ENCODE measurements around the gene AZIN2.

The AZIN2 gene

GRCh38 chr1:33111965-33112364 lies 31.0 kb downstream of the AZIN2 start:
- DNase-seq, result no peak
- H3K4me3 ChIP-seq, result no peak overlapping the region
- H3K4me1 ChIP-seq, result no peaks in the 10 kb centered on the region
- no peaks in the 10 kb centered on the region for H3K9me3 ChIP-seq
- no peaks in the 10 kb centered on the region for H3K27me3 ChIP-seq
- intact Hi-C loops (cut with DNase I; ENCODE audit: low total_unique reads), result no loop called here
- TF ChIP-seq CTCF (IDR thresholded peaks at IDR 0.05), result peak in 1 of 2 experiments; percentile 14
- no peaks in the 10 kb centered on the region for H3K36me3 ChIP-seq
- no peak overlapping the region for H3K27ac ChIP-seq

GRCh38 chr1:33117440-33118085 lies 36.6 kb downstream of the AZIN2 start:
- H3K27me3 ChIP-seq, result peaks cover 0 to 3% of the 10 kb centered on the region in 2 donors
- TF ChIP-seq CTCF (IDR thresholded peaks at IDR 0.05), result no peak
- H3K4me1 ChIP-seq, result no peaks in the 10 kb centered on the region
- intact Hi-C loops (cut with DNase I; ENCODE audit: low total_unique reads), result no loop called here
- H3K9me3 ChIP-seq, result no peaks in the 10 kb centered on the region
- H3K36me3 ChIP-seq, result no peaks in the 10 kb centered on the region
- no peak for DNase-seq
- H3K4me3 ChIP-seq, result no peak overlapping the region
- H3K27ac ChIP-seq, result no peak overlapping the region

GRCh38 chr1:33118274-33118673 lies 37.3 kb downstream of the AZIN2 start:
- no peak for TF ChIP-seq CTCF (IDR thresholded peaks at IDR 0.05)
- no peak for DNase-seq
- peaks cover 0 to 3% of the 10 kb centered on the region in 2 donors for H3K27me3 ChIP-seq
- no peaks in the 10 kb centered on the region for H3K4me1 ChIP-seq
- no peak overlapping the region for H3K27ac ChIP-seq
- H3K4me3 ChIP-seq, result no peak overlapping the region
- H3K9me3 ChIP-seq, result no peaks in the 10 kb centered on the region
- H3K36me3 ChIP-seq, result no peaks in the 10 kb centered on the region
- intact Hi-C loops (cut with DNase I; ENCODE audit: low total_unique reads), result no loop called here

GRCh38 chr1:33119050-33119449 lies 38.1 kb downstream of the AZIN2 start:
- no peak overlapping the region for H3K27ac ChIP-seq
- H3K27me3 ChIP-seq, result peaks cover 0 to 3% of the 10 kb centered on the region in 2 donors
- intact Hi-C loops (cut with DNase I; ENCODE audit: low total_unique reads), result no loop called here
- H3K4me3 ChIP-seq, result no peak overlapping the region
- H3K9me3 ChIP-seq, result no peaks in the 10 kb centered on the region
- H3K36me3 ChIP-seq, result no peaks in the 10 kb centered on the region
- no peak for DNase-seq
- H3K4me1 ChIP-seq, result no peaks in the 10 kb centered on the region
- TF ChIP-seq CTCF (IDR thresholded peaks at IDR 0.05), result no peak

GRCh38 chr1:33119532-33120217 lies 38.7 kb downstream of the AZIN2 start:
- H3K36me3 ChIP-seq, result no peaks in the 10 kb centered on the region
- peaks cover 0 to 3% of the 10 kb centered on the region in 2 donors for H3K27me3 ChIP-seq
- H3K4me3 ChIP-seq, result no peak overlapping the region
- no peak for TF ChIP-seq CTCF (IDR thresholded peaks at IDR 0.05)
- intact Hi-C loops (cut with DNase I; ENCODE audit: low total_unique reads), result no loop called here
- no peak for DNase-seq
- no peaks in the 10 kb centered on the region for H3K9me3 ChIP-seq
- no peak overlapping the region for H3K27ac ChIP-seq
- no peaks in the 10 kb centered on the region for H3K4me1 ChIP-seq

Data from tibial artery (tissue), 4 donors.